Stimulated activated CD4-positive, alpha-beta T cell treated with anti-CD3 and anti-CD28 coated beads, Interleukin-15, amount 100 ng/mL, for 24 hours (primary cell): ENCODE data around the gene KLHL40.

Experiments used
- DNase-seq: peaks from one replicate; pipeline ENCODE4 v3.0.0-alpha.2; 2020

Gene KLHL40

GRCh38 chr3:42691816-42692666, 6.7 kb downstream of the KLHL40 start:
- no peak for DNase-seq

- no peak for DNase-seq
Measured at GRCh38 chr3:42692667-42693529, 7.6 kb downstream of the KLHL40 start.

DNA sequence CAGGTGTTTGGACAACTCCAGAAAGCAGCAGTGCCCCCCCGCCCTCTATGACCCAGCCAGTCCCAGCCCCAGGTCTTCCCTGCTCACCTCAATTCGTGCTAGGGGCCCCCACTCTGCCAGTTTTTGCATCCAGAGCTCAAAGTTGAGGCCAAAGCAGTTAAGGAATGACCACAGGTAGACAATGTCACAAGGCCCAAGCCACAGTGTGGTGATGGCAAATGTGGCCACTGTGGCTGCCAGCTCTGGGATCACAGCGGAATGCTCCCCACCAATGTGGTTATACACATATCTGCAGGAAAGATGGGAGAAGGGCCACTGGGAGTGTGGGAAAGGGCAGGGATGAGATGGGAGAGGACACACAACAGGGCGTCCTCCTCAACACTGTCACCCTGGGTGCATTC, 8.2 kb downstream of the KLHL40 start:
- no peak for DNase-seq

- DNase-seq: no peak
Measured at GRCh38 chr3:42694366-42694765, 9.0 kb downstream of the KLHL40 start.

GRCh38 chr3:42696356-42697288, 11.3 kb downstream of the KLHL40 start:
- no peak for DNase-seq

GRCh38 chr3:42697289-42698051, 12.1 kb downstream of the KLHL40 start:
- no peak for DNase-seq

DNA sequence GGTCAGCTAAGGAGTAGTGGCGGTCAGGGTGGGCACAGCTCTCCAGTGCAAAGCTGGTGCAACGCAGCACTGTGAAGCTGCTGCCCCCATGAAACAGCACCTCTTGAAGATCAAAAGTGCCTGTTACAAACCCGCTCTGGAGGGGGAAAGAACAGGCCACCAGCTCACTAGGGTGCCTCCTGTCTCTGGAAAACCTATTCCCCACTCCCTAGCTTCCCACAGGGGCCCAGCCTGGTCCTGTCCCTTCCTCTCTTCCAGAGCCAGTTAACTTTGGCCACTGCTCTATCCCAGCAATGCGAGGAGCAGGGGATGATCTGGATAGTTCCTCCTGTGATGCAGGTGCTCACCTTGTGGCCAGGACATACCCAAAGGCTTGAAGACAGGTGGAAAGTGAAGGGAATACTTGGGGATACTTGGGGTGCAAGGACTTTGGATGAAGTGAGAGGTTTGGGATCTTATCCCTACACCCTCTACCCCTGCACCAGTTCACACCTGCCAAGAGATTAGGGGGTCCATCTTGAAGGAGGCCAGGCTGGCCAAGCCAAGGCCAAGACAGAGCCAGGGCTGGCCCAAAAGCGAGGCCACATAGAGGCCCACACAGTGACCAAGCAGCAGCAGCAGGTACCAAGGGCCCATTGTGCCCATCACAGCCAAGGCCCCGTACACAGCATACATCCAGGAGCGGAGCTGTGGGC, 13.0 kb downstream of the KLHL40 start:
- no peak for DNase-seq

- no peak for DNase-seq
Measured at GRCh38 chr3:42698911-42699230, 13.5 kb downstream of the KLHL40 start.

DNA sequence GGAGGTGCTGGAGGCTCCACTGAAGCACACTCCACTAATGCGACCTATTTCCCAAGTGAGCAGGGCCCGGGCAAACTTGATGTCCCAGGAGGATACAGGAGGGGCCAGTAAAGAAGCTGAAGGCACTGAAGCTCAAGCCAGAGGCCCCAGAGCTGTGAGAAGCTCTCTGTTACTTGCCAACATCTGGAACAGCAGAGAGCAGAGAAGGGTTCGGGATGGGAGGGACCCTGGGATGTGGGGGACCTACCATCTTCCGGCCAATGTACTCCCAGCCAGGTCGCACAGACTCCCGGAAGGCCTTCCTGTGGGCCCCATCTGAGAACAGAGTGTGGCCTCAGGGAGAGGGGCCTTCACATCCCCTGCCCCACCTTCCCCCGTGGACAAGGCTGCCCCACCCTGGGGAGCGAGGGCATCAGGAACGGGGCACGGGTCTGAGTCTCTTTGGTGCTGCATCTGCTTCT, 14.2 kb downstream of the KLHL40 start:
- DNase-seq: no peak

DNA sequence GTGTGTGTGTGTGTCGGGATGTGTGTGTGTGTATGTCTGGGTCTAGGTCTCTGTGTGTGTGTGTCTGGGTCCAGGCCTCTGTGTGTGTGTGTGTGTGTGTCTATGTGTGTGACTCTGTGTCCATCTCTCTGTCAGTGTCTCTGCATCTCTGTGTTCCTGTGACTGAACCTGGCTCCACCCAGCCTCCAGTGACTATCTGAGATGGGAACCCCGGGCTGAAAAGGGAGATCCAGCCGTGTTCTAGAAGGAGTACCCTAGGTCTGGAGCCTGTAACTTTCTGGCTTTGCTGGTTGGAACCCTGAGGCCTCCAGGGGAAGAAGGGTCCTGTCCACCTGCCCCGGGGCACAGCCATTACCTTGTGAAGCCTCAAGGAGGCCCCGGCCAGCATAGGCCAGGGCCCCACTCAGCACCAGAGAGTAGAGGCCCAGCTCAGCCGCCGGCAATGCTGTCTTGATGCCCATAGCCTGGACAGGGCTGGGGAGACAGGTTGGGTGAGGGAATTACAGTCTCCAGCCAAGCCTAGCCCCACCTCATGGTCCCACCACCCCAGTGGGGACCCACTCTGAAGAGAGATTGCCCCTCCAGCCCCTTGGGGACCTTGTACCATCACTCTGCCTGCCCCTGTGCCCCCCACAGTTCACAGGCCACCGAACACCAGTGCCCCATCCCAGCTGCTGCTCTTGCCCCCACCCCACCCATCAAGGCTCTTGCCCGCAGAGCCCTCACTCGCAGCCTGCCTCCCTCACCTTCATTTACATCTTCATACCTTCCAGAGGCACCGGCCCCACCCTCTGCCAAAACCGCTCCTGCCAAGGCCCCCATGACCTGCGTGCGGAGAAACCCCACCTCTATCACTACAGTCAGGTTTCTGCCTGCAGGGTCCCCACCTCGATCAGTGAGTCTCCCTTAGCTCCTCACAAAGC, 15.3 kb downstream of the KLHL40 start:
- DNase-seq: no peak

DNA sequence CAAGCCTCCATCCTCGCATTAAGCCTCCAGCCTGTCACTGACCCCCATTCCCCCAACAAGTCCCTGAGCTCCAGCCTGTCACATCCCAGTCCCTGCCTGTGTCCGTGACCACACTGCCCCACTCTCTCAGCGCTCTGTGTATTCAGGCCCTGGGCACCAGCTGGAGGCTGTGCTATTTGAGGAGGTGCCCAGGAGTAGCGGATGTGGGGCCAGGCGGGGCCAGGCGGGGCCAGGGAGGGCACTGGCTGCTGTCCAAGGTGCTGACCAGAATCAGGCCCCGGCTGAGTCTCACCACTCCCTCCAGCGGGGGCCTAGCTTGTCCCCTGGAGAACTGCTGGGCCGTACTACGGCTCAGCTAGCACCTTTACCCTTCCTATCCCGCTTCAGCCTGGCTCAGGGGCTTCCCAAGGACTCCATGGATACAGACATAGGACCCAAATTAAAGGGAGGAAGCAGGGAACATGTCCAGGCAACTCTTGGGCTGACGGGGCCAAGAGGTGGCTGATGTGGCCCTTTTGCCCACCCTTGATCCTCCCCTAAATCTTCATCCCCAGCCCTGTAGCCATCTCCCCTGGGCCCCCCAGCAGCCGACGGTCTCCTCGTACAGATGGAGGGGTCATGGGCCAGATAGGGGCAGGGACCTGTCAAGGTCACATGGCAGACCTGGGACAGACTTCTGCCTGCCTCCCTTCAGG, 16.2 kb downstream of the KLHL40 start:
- peak; percentile 68 for DNase-seq

- no peak for DNase-seq
Measured at GRCh38 chr3:42702066-42702951, 17.0 kb downstream of the KLHL40 start, which contains the start of gene HHATL. Gene HHATL (minus strand): TSS chr3:42702798. CDS start chr3:42700826, 1,972 bp downstream.

- no peak for DNase-seq
Measured at GRCh38 chr3:42702982-42703694, 17.8 kb downstream of the KLHL40 start.

GRCh38 chr3:42703695-42704025, 18.3 kb downstream of the KLHL40 start:
- no peak for DNase-seq

DNA sequence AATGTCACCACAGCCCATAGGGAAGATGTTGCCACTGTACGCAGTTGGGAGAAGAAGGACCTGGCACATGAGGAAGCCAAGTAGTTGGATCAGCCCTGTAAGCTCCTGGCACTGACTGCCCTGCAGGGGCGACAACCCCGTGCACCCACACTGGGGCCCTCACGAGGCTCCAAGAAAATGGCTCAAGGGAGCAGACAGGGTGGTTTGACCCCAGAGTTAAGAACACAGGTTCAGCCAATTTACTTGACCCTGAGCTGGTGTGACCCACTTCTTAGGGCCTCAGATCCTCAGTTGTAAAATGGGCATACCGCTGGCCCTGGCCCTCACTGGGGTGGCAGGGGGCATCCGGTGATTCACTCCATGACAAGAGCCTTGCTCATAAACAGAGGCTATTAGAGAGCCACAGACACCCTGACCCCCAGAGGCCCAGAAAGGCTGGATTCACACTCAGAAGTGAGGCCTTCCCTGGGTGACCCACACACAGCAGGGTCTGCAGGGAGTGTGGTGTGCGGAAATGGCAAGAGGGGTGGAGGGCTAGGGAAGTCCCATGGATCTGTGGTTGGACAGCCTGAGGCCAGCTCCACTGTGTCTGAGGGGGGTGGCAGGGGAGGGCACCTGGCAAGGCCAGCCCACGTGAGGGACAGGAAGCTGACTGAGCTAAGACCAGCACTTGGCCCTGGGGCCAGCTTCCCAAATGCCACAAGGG, 19.0 kb downstream of the KLHL40 start:
- DNase-seq: no peak

DNA sequence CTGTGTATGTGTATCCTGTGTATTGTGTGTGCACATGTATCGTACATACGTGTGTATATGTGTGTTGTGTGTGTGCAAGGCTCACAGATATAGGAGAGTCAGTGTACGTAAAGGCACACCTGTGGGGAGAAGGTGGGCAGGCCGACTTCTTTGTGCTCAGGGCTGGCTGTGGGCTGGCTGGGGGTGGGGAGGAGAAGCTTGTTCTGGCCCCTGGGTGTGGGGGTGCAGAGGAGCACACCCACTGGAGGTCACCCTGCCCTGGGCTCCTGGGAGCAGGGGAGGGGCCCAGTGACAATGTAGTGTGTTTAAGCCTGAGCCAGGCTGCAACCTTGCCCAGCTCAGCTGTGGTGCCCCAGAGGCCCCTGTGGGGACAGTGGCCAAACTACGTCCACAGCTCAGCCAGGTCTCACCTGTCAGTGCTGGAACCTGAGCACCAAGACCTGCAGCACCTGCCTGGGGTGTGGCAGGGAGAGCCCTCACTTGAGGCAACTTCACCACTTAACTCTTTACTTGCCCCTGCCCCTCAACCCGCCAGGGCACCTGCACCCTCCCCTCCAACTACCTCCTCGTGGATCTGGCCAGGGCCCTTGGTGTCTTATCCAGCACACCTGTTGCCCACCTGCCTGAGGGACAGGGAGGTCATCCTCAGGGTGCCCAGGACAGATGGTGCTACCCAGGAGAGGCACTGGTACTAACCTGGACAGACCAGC, 19.9 kb downstream of the KLHL40 start:
- DNase-seq: no peak
